HG02571 (cell line): ENCODE measurements around the gene BUD31.
A peak's percentile ranks its signal among the peaks of the same experiment; 100 is the strongest.
"Not testable (repeated sequence)": the region's sequence is repeated elsewhere in the genome, so short reads cannot be mapped to it uniquely, and the experiment has no call there.

Experiments
- ATAC-seq: cut with Tn5 transposase; IDR thresholded peaks from one replicate; pipeline ENCODE4 v1.9.1; 2021; ENCODE audit warnings: mild to moderate bottlenecking, moderate library complexity; ENCODE audit not compliant: unreplicated experiment

BUD31 gene

GRCh38 chr7:99380032-99380822, 28.5 kb upstream of the BUD31 start:
- ATAC-seq, result peak; percentile 32

DNA sequence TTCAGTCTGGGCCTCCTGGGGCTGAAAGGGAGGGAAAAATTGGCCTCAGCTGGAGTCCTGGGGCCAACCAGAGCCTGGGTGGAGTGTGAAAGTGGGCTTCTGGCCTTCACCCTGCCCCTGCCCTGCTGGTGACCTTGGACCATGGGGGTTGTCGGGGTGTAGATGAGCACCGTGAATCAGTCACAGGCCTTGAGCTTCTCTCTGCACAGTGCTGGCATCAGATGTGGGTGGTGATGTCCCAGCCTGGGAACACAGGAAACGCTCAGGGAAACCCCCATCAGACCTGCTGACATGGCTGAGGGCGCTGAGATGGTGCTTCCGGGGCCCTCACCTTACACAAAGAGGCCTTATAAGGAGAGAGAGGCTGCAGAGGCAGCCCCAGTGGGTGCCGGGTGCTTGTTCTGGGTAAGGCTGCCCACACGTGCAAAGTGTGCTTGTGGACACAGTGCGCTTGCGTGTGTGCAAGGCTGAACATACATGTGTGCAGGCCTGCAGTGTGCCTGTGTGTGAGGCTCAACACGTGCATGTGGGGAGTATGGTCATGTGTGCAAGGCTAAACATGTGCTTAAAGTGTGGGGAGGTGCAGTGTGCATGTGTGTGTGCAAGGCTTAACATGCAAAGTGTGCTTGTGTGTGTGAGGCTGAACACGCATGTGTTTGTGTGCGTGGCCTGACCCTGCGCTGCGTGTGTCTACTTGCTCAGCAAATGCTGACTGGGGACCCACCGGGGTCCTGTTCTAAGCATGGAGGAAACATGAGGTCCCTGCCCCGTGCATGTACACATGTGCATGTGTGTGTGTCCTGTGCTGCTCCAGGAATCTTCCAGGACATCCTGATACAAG, 27.7 kb upstream of the BUD31 start:
- ATAC-seq, result peak; percentile 70

- no peak for ATAC-seq
Measured at GRCh38 chr7:99381664-99382075, 27.1 kb upstream of the BUD31 start.

- ATAC-seq, result no peak
Measured at GRCh38 chr7:99383203-99383602, 25.6 kb upstream of the BUD31 start.

GRCh38 chr7:99383791-99384370, 24.9 kb upstream of the BUD31 start:
- no peak for ATAC-seq

DNA sequence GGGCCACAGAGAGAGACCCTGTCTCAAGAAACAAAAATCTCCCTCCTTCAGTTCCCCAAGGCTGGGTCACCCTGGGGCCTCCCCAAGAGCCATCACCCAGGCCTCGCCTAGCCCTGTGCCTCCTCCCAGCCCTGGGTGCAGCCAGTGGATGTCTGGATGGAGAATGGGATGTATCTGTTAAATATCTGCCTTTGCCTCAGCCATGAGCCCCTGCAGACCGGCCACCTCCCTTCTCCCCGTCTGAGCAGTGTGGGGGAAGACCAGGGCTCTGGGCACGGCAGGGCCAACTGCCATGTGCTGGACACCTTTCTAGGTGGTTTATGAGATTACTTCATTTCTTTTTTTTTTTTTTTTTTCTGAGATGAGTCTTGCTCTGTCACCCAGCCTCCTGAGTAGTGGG, 24.2 kb upstream of the BUD31 start:
- no peak for ATAC-seq

DNA sequence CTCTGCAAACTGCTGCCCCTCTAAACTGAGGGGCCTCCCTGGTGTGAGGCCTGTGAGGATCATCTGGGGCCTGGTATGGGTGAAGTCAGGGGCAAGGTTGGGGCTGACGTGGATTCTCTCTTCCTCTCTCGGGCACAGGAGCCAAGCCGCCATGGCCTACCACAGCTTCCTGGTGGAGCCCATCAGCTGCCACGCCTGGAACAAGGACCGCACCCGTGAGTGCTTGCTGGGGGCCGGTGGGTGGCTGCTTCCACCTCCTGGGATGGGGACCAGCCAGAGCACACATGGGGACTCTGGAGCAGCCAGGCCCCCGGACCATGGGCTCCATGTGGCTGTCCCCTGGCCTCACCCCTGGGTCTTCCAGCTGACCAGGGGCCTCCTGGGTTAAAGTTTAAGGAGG, 23.2 kb upstream of the BUD31 start:
- ATAC-seq, result no peak

GRCh38 chr7:99386584-99387238, 22.1 kb upstream of the BUD31 start:
- no peak for ATAC-seq

DNA sequence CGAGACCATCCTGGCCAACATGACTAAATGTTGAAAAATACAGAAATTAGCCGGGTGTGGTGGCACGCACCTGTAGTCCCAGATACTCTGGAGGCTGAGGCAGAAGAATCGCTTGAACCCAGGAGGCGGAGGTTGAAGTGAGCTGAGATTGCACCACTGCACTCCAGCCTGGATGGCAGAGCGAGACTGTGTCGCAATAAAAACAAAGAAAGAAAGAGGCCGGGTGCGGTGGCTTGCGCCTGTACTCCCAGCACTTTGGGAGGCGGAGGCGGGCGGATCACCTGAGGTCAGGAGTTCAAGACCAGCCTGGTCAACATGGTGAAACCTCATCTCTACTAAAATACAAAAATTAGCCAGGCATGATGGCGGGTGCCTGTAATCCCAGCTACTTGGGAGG, 21.5 kb upstream of the BUD31 start:
- not testable (repeated sequence) for ATAC-seq

- no peak for ATAC-seq
Measured at GRCh38 chr7:99387912-99388311, 20.9 kb upstream of the BUD31 start.

GRCh38 chr7:99389772-99390171, 19.0 kb upstream of the BUD31 start:
- ATAC-seq, result no peak

DNA sequence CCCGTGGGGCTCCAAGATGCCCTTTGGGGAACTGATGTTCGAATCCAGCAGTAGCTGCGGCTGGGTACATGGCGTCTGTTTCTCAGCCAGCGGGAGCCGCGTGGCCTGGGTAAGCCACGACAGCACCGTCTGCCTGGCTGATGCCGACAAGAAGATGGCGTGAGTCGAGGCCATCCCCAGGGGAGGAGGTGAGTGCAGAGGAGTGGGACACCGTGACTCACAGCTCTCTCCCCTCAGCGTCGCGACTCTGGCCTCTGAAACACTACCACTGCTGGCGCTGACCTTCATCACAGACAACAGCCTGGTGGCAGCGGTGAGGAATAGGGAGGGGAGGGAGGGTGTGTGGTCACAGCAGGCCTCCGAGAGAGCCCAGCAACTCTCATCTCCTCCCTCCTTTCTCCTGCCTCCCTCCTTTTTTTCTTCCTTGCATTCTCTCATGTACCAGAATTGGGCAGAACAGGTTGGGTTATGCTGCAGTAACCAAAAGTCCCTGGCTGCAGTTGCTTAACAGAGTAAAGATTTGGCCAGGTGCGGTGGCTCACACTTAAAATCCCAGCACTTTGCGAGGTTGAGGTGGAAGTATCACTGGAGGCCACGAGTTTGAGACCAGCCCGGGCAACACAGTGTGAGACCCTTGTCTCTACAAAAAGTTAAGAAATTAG, 17.7 kb upstream of the BUD31 start:
- ATAC-seq, result no peak

- ATAC-seq, result no peak
Measured at GRCh38 chr7:99392046-99392445, 16.7 kb upstream of the BUD31 start.

DNA sequence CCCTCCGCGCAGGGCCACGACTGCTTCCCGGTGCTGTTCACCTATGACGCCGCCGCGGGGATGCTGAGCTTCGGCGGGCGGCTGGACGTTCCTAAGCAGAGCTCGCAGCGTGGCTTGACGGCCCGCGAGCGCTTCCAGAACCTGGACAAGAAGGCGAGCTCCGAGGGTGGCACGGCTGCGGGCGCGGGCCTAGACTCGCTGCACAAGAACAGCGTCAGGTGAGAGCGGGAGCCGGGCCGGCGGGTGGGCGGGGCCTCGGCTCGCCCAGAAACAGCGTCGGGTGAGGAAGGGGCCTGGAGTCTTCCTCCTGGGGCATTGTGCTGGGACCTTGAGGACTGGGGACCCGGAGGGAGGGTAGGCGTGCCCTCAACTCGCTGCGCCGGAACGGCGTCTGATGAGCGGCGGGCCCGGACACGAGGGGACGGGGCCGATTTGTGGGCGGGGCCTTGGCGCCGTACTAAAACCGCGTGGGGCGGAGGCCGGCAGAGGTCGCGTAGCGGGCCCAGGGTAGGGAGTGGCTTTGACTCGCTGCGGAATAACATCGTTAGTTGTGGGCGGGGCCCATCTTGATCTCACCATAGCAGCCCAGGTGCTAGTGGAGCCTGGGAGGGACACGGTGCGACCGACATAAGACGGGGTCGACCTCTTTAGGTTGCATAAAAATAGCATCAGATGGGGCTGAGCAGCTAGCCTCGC, 16.0 kb upstream of the BUD31 start:
- ATAC-seq, result peak; percentile 47

GRCh38 chr7:99393355-99394187, 15.2 kb upstream of the BUD31 start:
- ATAC-seq, result no peak

DNA sequence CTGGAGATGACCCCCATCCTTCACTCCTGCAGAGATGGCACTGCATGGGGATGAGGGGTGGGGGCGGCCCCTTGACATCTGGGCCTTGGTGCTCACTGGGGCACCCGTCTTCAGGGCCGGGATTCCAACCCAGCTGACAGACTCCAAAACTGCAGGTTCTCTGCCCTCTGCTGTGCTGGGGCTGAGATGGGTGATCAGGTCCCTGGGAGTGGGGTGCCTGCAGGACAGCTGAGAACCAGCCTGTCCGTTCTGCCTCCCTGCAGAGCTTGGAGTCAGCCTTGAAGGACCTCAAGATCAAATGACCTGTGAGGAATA, 14.6 kb upstream of the BUD31 start:
- no peak for ATAC-seq

GRCh38 chr7:99395616-99396327, 13.0 kb upstream of the BUD31 start:
- ATAC-seq, result no peak

DNA sequence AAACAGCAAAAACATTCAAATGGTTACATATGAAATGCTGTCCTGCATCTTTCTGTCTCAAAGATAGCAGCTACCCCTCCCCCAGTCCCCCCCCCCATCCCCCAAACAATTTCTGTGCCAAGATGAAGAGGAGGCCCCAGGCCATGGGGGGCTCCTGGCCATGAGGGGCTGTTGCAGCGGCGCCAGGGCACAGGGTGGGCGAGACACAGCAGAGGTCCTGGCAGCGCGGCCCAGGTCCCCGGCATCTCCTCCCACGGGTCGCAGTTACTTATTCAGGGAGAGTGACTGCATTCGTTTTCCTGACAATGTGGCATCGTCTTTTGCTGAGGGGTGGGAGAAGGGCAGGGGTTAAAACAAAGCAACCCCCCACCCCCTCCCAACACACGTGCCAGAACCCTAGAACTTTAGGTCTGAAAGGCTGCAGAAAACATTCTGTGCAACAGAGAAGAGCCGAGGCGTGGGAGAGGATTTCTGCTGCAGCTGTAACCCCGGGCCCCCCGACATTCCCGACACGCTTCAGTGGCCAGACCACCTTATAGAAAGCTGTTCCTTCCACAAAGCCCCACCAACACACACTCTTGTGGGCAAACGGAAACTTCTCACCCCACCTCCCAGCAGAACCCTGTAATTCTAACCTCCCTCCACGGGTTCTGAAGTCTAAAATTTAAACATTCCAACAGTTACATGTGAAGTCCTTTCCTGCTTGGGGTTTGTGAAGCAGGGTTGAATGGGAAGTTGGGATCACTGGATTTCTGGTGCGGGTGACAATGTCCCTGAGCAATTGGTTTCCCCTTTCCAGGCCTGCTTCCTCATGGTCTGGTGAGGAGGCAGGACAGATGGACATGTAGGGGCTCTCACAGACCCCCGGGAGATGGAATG, 12.1 kb upstream of the BUD31 start:
- no peak for ATAC-seq
